Raji (cell line): ENCODE results near the gene ENDOD1.

Experiments
- POLR2A ChIP-seq: IDR thresholded peaks from 2 replicates; pipeline ENCODE4 v1.6.1; 2011; ENCODE audit warnings: low read depth, low read length, control low read depth; ENCODE audit not compliant: insufficient read depth

The ENDOD1 gene

DNA sequence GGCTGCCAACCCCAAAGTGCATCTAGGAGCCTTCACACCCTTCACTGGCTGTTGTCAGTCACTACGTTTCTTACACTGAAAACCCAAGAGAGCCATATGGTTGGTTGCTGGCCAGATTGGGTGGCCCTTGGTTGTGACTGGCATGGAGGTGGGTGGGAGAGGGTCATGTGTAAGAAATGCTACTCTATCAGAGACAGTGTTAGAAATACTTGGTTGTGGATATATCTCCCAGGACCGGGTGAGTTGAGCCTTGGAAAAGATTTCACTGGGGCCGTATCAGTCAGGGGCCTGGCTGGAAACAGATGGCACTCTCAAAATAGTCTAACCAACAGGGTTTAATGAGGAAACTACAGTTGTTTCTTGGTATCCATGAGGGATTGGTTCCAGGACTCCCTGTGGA lies 15.2 kb downstream of the ENDOD1 start:
- TF ChIP-seq POLR2A = no peak

DNA sequence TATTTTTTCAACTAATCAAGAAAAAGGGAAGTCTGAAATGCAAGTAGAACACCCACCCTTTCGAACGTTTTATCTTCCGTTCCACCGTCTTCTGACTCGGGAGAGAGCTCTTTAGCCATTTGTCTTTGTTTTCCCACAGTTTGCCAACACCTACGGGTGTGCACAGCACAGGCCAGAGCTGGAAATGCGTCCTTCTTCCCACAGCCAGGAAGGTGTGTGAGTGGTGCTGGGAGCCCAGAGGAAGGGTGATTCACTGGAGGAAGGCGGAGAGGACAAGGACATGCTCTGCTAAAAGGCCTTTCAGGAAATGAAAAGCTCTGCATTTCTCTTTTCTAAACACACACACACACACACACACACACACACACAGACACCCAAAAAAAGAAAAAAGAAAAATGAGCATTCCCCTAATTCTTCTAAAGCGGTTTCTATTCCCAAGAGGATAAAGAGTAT lies 18.5 kb downstream of the ENDOD1 start:
- no peak for TF ChIP-seq POLR2A

DNA sequence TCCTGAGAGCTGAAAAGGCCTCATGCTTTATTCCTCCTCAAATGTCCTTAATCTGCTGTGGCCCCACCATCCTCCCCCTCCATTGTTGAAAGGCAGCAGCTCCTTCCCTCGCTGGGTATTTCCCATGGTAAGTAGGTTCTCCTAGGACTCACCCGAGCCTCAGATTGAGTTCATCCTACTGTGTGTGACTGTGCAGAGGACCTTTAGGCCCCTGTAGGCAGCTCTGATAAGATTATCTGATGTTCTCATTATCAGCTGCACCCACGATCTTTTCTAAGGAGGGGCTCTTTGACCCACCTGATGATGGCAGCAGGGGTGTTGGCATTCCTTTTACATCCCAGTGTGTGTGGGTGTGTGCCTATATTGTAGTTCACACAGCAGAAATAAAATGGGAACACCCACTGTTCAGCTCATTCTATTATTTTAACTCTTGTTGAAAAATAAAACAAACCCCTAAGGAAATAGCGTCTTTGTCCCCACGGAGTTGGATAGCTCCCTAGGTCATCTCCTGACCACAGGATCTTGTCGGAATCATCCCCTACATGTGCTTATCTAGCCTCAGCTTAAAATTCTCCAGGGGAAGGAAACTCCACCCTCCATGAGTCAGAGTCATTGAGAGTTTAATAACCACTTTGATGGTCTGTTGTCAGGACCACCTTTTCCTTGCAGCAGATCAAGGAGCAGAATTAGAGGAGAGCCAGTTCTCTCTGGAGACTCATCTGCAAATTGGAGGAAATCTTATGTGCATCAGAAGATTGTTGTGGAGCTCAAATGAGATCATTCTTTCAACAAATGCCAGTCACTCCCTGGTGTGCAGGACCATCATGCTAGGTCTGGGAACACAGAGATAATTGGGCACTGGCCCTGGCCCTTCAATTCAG lies 19.3 kb downstream of the ENDOD1 start:
- no peak for TF ChIP-seq POLR2A

DNA sequence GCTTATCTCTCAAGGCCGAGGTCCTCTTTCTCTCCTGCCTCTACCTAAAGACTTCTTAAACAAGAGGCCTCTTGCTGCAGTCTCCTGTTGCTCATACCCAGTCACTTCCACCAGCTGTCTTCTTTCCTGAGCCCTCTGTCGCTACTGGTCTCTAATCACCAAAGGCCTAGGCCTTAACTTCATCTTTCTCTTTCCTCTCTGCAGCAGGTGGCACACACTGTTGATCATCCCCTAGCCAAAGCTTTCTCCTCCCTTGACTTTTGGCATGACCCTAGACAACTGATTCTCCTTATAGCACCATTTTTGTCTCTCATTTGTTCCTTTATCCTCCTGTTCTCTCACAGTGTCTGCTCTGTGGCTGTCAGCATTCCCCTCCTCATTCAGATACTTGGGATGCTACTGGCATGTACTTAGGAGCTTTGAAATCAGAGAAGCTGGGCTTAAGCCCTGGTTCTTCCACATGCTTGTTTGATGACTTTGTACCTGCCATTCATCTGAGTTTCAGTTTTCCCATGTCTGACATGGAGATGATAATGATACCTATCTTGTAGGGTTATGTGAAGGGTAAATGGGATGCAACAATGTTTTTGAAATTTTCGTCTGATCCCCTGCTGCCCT lies 22.4 kb downstream of the ENDOD1 start:
- TF ChIP-seq POLR2A = no peak

DNA sequence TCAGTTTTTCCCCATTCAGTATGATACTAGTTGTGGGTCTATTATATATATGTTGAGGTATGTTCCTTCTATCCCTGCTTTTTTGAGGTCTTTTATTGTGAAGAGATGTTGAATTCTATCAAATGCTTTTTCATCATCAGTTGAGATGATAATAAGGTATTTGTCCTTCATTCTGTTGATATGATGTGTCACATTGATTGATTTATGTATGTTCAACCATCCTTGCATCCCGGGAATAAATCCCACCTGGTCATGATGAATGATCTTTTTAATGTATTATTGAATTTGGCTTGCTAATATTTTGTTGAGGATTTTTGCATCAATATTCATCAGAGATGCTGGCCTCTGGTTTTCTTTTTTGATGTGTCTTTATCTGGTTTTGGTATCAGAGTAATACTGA lies 26.0 kb downstream of the ENDOD1 start:
- no peak for TF ChIP-seq POLR2A

GRCh38 chr11:95119361-95120060 lies 29.9 kb downstream of the ENDOD1 start:
- no peak for TF ChIP-seq POLR2A

DNA sequence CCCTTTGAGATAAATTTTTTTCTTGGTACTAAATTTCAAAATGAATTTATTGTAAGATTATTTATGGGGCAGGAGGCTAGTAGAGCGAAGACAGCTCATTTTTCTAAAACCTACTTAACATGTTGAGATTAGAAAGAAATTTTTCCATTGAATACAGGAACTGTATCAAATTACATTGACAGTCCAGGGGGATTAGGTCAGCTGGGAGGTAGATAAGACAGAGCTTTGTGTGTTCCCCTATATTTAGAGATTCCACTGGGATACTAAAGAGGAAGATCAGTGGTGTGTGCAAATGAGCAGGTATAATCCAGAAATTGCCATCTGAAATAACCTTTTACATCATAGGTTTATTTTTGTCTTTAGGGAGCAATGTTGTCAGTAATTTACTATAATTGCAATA lies 32.1 kb downstream of the ENDOD1 start:
- no peak for TF ChIP-seq POLR2A

DNA sequence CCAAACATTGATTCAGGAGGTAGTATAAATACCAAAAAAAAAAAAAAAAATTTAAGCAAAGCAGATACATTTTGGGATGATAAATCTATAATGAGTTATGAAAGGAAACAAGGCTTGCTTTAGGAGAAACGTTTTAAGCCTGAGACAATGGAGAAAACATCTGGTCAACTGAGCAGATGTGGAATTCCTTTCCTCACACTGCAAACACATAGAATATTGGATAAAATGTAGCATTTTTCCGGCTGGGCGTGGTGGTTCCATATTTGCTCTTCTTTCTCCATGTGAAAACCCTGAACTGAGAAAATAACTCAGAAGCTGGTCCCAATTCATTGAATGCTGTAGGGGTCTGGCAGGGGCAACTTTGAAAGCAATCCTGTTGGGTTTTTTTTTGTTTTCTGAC lies 33.9 kb downstream of the ENDOD1 start:
- no peak for TF ChIP-seq POLR2A

DNA sequence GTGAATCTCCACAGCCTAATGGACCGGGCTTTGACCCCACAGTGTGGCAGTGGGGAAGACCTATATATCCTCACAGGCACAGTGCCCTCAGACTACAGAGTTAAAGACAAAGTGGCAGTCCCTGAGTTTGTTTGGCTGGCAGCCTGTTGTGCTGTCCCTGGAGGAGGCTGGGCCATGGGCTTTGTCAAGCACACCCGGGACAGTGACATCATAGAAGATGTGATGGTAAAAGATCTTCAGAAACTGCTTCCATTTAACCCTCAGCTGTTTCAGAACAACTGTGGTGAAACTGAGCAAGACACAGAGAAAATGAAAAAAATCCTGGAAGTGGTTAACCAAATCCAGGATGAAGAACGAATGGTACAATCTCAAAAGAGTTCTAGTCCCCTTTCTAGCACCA lies 39.0 kb downstream of the ENDOD1 start:
- no peak for TF ChIP-seq POLR2A

DNA sequence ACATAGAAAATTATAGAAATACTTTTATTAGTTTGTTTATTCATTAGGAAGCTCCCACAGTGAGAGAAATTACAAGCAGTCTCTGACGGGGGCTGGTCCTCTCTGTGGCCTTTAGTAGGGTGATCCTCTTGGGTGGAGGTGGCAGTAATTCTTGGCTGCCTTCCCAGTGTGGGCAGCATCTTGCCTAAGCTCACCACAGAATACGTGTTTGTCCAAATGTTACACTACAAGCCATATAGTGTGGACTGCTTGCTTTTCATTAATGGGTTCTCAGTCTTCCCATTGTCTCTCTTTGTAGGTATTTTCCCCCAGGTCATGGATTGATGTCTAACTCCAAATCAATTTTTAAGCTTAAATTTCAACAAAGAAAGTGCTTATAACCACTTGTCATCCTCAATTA lies 43.3 kb downstream of the ENDOD1 start:
- no peak for TF ChIP-seq POLR2A

GRCh38 chr11:95134491-95134890 lies 44.8 kb downstream of the ENDOD1 start:
- no peak for TF ChIP-seq POLR2A

- no peak for TF ChIP-seq POLR2A
These were observed 45.5 kb downstream of the ENDOD1 start for GRCh38 chr11:95135155-95135554.

- no peak for TF ChIP-seq POLR2A
These were observed 46.2 kb downstream of the ENDOD1 start for GRCh38 chr11:95135880-95136279.

DNA sequence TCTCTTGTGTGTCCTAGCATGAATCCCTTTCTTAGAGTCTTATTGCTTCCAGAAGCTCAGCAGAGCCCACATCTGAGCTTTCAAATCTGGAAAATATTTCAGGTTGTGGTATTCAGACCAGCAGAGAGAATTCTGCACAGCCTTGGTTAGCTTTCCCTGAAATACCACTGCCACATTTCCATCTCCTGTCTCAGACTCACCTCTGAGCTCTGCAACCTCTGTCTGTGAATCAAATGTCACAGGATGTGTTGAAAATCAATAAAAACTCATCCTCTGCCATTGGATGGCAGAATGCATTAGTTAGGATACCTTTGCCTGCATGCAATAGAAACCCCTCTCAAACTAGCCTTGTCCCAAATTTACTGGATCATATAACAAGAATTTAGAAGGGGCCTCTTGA lies 47.7 kb downstream of the ENDOD1 start:
- no peak for TF ChIP-seq POLR2A

DNA sequence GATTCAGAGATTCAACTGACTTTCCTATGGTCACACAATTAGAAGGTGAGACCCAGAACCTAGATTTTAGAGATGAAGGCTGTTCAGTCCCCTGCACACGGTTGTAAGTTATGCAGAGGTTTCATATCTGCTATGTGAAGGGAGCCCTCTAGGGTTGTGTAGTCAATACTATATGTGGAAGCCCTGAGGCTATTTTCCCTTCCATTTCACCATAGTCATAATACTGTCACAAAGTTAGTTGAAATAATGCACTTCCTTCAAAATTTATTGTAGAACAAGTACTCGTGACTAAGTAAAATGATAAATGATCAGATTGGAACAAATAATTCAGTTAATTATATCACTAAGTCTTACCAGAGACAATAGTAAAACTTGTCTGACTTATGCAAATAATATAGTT lies 48.8 kb downstream of the ENDOD1 start:
- TF ChIP-seq POLR2A = no peak
